GM12864 (cell line): Measurements from ENCODE around the gene NEAT1.

Source experiments
- DNase-seq: peaks from one replicate; pipeline ENCODE4 v3.0.0-alpha.2; 2011; ENCODE audit warnings: low read depth
- H3K4me3 ChIP-seq: 2 replicates; pipeline ENCODE4 v1.5.1; 2011; ENCODE audit warnings: mild to moderate bottlenecking, low read depth, low read length, control low read depth
- TF ChIP-seq, protein P1 (sequence below): IDR thresholded peaks from 2 replicates; pipeline ENCODE4 v1.5.1; 2011; ENCODE audit warnings: low read depth, mild to moderate bottlenecking, moderate library complexity, low read length, control low read depth, inconsistent platforms; ENCODE audit errors: missing control alignments

NEAT1 gene

DNA sequence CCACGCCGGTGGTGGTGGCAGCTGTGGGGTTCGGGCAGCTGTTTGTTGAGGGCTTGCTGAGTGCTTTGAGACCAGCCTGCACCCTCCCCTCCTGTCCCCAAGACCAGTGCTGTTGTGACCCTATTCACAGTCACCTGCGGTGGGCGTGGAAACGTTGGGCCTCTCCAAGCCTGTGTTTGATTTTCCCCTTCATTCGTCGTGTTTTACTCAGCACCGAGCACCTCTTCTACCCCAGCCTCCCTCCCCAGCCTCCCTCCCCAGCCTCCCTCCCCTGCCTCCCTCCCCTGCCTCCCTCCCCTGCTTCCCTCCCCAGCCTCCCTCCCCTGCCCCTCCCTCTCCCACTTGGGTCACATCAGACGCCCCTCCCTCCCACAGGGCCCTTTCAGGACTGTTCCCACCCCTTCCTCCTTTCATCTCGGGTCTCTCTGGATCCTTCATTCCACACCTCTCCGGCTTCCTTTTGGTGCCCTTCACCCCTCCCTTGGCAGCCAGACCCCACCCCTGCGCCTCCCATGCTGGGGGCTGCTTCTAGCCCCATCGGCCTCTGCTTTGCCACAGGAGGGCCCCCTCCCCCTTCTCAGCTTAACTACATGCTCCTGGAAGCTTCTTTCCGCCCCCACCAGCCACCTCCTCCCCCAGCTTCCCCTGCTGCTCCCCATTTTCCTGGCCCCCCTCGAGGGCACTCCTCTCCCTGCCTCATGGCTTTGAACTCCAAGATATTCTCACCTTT is 21.4 kb upstream of the NEAT1 start:
- DNase-seq = no peak
- TF ChIP-seq, protein P1, sequence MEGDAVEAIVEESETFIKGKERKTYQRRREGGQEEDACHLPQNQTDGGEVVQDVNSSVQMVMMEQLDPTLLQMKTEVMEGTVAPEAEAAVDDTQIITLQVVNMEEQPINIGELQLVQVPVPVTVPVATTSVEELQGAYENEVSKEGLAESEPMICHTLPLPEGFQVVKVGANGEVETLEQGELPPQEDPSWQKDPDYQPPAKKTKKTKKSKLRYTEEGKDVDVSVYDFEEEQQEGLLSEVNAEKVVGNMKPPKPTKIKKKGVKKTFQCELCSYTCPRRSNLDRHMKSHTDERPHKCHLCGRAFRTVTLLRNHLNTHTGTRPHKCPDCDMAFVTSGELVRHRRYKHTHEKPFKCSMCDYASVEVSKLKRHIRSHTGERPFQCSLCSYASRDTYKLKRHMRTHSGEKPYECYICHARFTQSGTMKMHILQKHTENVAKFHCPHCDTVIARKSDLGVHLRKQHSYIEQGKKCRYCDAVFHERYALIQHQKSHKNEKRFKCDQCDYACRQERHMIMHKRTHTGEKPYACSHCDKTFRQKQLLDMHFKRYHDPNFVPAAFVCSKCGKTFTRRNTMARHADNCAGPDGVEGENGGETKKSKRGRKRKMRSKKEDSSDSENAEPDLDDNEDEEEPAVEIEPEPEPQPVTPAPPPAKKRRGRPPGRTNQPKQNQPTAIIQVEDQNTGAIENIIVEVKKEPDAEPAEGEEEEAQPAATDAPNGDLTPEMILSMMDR = no peak
- H3K4me3 ChIP-seq = no peak overlapping the region

DNA sequence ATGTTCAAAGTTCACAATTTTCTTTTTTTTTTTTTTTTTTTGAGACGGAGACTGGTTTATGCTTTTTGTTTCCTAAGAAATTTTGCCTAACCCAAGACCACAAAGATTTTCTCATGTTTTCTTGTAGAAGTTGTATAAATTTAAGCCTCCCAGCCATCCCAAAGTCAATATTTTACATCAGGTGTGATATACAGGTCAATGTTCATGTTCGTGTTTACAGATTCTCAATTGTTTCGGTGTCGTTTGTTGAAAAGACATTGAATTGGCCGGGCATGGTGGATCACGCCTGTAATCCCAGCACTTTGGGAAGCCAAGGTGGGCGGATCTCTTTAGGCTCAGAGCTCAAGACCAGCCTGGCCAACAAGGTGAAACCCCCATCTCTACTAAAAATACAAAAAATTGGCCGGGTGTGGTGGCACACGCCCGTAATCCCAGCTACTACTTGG is 20.8 kb upstream of the NEAT1 start:
- H3K4me3 ChIP-seq = no peak overlapping the region
- DNase-seq = no peak
- TF ChIP-seq, protein P1 = no peak

DNA sequence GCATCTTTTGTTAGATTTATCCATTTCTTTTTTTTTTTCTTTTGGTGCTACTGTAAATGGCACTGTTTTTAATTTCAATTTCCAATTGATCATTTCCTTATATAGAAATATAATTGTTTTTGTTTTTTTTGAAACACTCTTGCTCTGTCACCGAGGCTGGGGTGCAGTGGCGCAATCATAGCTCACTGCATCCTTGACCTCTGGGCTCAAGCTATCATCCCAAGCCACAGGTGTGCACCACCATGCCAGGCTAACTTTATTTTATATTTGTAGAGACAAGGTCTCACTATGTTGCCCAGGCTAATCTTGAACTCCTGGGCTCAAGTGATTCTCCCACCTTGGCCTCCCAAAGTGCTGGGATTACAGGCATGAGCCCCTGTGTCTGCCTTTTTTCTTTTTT is 19.8 kb upstream of the NEAT1 start:
- no peak for DNase-seq
- no peak overlapping the region for H3K4me3 ChIP-seq
- TF ChIP-seq, protein P1 = no peak

DNA sequence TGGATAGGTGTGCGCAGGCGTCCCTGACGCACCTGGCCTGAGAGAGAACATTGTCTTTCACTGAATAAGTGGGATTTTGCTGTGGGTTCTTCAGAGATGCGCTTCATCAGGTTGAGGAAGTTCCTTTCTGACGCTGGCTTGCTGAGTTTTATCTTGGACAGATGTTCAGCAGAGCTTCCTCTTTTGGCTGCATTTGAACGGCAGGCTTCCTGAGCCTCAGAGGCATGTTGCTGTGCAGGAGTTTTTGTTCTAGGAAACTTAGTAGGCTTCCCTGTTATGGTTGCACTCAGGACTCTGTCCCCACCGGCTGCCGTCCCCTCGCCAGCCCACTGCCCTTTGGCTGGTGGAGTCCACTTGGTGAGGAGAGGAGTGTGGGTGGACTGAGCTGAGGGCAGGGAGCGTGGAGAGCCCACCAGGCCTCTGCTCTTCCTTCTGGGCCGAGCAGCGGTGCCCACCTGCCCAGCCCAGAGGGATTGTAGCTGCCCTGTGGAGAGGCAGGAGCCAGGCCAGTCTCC is 18.9 kb upstream of the NEAT1 start:
- TF ChIP-seq, protein P1 = no peak
- H3K4me3 ChIP-seq = no peak overlapping the region; the same call in 1 of the 2 replicates
- no peak for DNase-seq

DNA sequence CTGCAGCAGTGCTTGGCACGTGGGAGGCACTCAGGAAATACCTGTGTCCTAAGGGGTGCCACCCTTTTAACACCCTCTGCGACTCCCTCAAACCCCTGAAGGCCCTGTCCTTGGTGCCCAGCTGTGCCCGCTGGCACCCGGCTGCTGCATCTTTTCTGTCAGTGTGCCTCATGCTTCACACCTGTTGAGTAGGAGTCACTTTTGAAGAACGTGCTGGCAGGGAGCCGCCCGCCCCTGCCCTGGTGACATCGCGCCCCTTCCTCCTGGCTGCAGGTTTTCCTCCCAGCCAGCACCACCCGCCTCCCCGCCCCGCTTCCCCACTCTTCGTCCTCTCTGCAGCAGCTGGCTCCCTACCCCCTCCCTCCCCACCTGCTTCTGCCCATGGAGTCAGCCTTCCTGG is 18.4 kb upstream of the NEAT1 start:
- TF ChIP-seq, protein P1 = no peak
- no peak overlapping the region; the same call in 1 of the 2 replicates for H3K4me3 ChIP-seq
- no peak for DNase-seq

DNA sequence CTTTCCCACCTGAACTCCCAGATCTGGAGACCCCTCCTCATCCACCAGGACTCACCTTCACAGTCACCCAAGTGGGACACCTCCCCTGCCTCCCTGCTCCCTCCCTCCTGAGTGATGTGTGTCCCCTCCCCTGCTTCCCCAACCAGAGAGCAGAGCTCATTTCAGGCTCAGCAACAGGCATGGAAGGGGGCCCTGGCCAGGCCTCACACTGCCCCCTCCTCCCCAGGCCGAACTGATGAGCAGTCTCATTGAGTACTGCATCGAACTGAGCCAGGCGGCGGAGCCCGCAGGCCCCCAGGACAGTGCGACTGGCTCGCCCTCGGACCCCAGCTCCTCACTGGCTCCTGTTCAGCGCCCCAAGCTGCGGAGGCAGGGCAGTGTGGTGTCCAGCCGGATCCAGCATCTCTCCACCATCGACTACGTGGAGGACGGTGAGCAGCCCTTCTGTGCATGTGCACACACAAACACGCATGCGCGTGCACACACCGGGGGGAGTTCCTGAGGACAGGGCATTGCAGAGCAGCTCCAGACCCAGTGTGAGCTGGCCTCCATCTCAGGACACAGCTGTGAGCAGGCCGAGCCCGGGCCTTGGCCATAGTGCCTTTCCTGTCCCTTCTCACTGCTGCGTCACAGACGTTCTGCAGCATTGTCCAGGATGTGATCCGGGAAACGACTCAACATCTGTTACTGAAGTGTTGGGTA is 17.8 kb upstream of the NEAT1 start:
- DNase-seq = no peak
- TF ChIP-seq, protein P1 = no peak
- H3K4me3 ChIP-seq = no peak overlapping the region
